CD14-positive monocyte (primary cell): ENCODE results near the gene USP34. TPM values are rescaled to one million over a fixed set of nuclear protein-coding genes. Genes with fewer than 3 reads are reported as not detected.

Experiments used
- DNase-seq, 3 donors: peaks; one replicate each; pipeline ENCODE4 v3.0.0-alpha.2; 2011 to 2022
- H2AFZ ChIP-seq: 2 replicates; pipeline ENCODE4 v1.6.0; 2012; ENCODE audit warnings: mild to moderate bottlenecking, low read depth, low read length, inconsistent platforms; ENCODE audit not compliant: insufficient read depth, poor library complexity, severe bottlenecking
- H3K27ac ChIP-seq, 2 donors: 1 replicate in 1 of 2; 2 replicates in 1 of 2; pipeline ENCODE4 v1.5.1; 2012 to 2013; ENCODE audit warnings: low read length in 2 of 2, control low read depth in 1 of 2, inconsistent platforms in 1 of 2, low read depth in 1 of 2, mild to moderate bottlenecking in 1 of 2
- H3K27me3 ChIP-seq, 2 donors: one replicate each; pipeline versions ENCODE4 v1.6.0 to v1.6.1; 2011 to 2013; ENCODE audit warnings: low read length in 2 of 2; ENCODE audit not compliant: control insufficient read depth in 2 of 2, insufficient read depth in 2 of 2
- H3K36me3 ChIP-seq, 2 donors: replicated peaks in 1 of 2; 1 replicate in 1 of 2; 2 replicates in 1 of 2; pipeline versions ENCODE4 v1.5.1 to v1.6.1; 2012 to 2013; ENCODE audit warnings: low read length in 2 of 2, control low read depth in 1 of 2, inconsistent platforms in 1 of 2, mild to moderate bottlenecking in 1 of 2; ENCODE audit not compliant: insufficient read depth in 2 of 2, control insufficient read depth in 1 of 2
- H3K4me1 ChIP-seq, 2 donors: 1 replicate in 1 of 2; 2 replicates in 1 of 2; pipeline versions ENCODE4 v1.5.1 to v1.6.1; 2012 to 2013; ENCODE audit warnings: low read length in 2 of 2, control low read depth in 1 of 2, inconsistent platforms in 1 of 2, mild to moderate bottlenecking in 1 of 2, moderate library complexity in 1 of 2; ENCODE audit not compliant: insufficient read depth in 2 of 2, control insufficient read depth in 1 of 2
- H3K4me2 ChIP-seq: replicated peaks from 2 replicates; pipeline ENCODE3; 2012; ENCODE audit warnings: low read length, moderate library complexity, mild to moderate bottlenecking; ENCODE audit not compliant: poor library complexity, severe bottlenecking; ENCODE audit errors: extremely low read depth
- H3K4me3 ChIP-seq, 3 experiments: fragments of 200-600 bp in 1 of 3; sonication (generic) in 1 of 3; replicated peaks in 1 of 3; 1 replicate in 2 of 3; 2 replicates in 1 of 3; pipeline ENCODE4 v1.5.1; 2011 to 2013; ENCODE audit warnings: low read length in 3 of 3, mild to moderate bottlenecking in 3 of 3, control low read depth in 2 of 3, low read depth in 2 of 3, inconsistent platforms in 1 of 3, moderate library complexity in 1 of 3
- H3K79me2 ChIP-seq: 2 replicates; pipeline ENCODE4 v1.6.0; 2012; ENCODE audit warnings: mild to moderate bottlenecking, control low read depth, inconsistent platforms, low read length, moderate library complexity; ENCODE audit not compliant: insufficient read depth
- H3K9ac ChIP-seq: 2 replicates; pipeline ENCODE4 v1.6.0; 2017; ENCODE audit warnings: low read length, mild to moderate bottlenecking; ENCODE audit not compliant: insufficient read depth, poor library complexity, severe bottlenecking
- H3K9me3 ChIP-seq, 2 donors: replicated peaks in 1 of 2; 1 replicate in 1 of 2; 2 replicates in 1 of 2; pipeline versions ENCODE4 v1.5.1 to v1.6.1; 2012 to 2013; ENCODE audit warnings: low read length in 2 of 2, control low read depth in 1 of 2; ENCODE audit not compliant: control insufficient read depth in 1 of 2, insufficient read depth in 1 of 2
- H4K20me1 ChIP-seq: 2 replicates; pipeline ENCODE4 v1.6.0; 2012; ENCODE audit warnings: mild to moderate bottlenecking, low read length, control low read depth, moderate library complexity; ENCODE audit not compliant: insufficient read depth
- H3K27ac Mint-ChIP-seq, 7 donors: one replicate each; pipeline ENCODE4 v1.8.0; 2020; ENCODE audit warnings: mild to moderate bottlenecking in 7 of 7, mixed read lengths in 7 of 7, moderate library complexity in 6 of 7, inconsistent platforms in 2 of 7
- H3K27me3 Mint-ChIP-seq, 3 donors: one replicate each; pipeline ENCODE4 v1.8.0; 2021 to 2022; ENCODE audit warnings: low read depth in 3 of 3, mild to moderate bottlenecking in 3 of 3, mixed read lengths in 3 of 3, moderate library complexity in 3 of 3, inconsistent platforms in 1 of 3
- H3K36me3 Mint-ChIP-seq, 2 donors: one replicate each; pipeline ENCODE4 v1.8.0; 2020; ENCODE audit warnings: mixed read lengths in 2 of 2, inconsistent platforms in 1 of 2, mild to moderate bottlenecking in 1 of 2
- H3K4me1 Mint-ChIP-seq: one replicate; pipeline ENCODE4 v1.8.0; 2020; ENCODE audit warnings: mild to moderate bottlenecking, mixed read lengths
- H3K4me3 Mint-ChIP-seq, 2 donors: one replicate each; pipeline ENCODE4 v1.8.0; 2020; ENCODE audit warnings: mild to moderate bottlenecking in 2 of 2, mixed read lengths in 2 of 2, moderate library complexity in 1 of 2
- H3K9me3 Mint-ChIP-seq, 7 donors: one replicate each; pipeline ENCODE4 v1.8.0; 2020 to 2022; ENCODE audit warnings: mixed read lengths in 7 of 7, mild to moderate bottlenecking in 6 of 7, moderate library complexity in 6 of 7, inconsistent platforms in 2 of 7
- WGBS: methylation state at CpG from one replicate; pipeline ENCODE4 v1.1.5; 2013; ENCODE audit warnings: missing lambda C conversion rate; ENCODE audit not compliant: insufficient coverage; 5-methylcytosine and 5-hydroxymethylcytosine counted together
- intact Hi-C, 2 donors: fragments of 100-400 bp; cut with micrococcal nuclease; formaldehyde crosslinking; loops; one replicate each; pipeline versions ENCODE4 v1.15.0 to v1.15.1; 2023
- polyA plus RNA-seq, 3 donors: library from polyadenylated mRNA; depleted of rRNA in 1 of 3; unstranded in 2 of 3; stranded (reverse) in 1 of 3; fragments of 300-500 nt in 2 of 3; fragments of >200 nt in 1 of 3; fragmentation: Illumina TruSeq in 2 of 3; gene quantifications; 1 replicate in 2 of 3; 2 replicates in 1 of 3; pipeline ENCODE4 v1.2.3, GENCODE V29; 2012 to 2021
- TF ChIP-seq, protein P1 (sequence below): fragments of 200-600 bp; IDR thresholded peaks from one replicate; pipeline ENCODE4 v1.8.0; 2022; ENCODE audit warnings: antibody characterized with exemption, mild to moderate bottlenecking

The USP34 gene
- polyA plus RNA-seq, 3 donors, result 2.8 to 47.2 (median 5.9) TPM

DNA sequence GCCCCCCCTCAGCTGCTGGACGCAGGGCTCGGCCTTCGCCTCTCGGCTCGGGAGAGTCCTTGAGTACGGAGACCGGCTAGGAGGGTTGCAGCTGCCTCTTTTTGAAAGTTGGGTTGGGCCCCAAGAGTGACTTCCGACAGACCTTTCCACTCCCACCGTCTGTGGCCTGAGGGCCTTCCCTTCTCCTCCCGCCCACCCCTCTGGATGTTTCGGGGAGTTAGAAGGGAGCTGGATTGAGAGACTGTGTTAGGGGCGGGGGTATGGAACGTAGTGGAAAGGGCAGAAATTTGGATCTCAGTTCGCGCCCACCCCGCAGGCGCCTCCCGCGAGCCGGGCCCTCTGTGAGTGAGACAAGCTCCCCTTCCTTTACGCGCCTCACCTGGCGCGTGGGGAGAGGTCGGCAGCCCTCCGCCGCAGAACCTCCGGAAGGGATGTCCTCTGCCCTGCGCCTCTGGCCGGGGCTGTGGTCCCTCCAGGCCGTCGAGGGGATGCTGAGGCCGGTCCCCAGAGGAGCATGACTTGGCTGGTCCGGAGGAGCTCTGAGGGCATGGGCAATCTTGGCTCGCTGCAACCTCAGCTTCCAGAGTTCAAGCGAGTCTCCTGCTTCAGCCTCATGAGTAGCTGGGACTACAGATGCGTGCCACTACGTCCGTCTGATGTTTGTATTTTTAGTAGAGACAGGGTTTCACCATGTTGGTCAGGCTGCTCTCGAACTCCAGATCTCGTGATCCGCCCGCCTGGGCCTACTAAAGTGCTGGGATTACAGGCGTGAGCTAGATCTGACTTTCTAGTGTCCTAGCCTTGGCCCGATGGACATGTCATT lies 292.9 kb downstream of the USP34 start:
- peak in 1 of 3 donors; percentile 19 for DNase-seq
- Histone ChIP-seq H3K36me3 (peaks cover 30 to 34% of the 10 kb centered on the region in 2 donors), H4K20me1 (peaks cover 12% of the 10 kb centered on the region), H3K4me2 (peak overlapping the region; percentile 99), H3K9ac (peak overlapping the region; percentile 99), H3K4me3 (peak overlapping the region; percentile 80 to 93 (median 81)), H2AFZ (peak overlapping the region; percentile 94), H3K9me3 (no peaks in the 10 kb centered on the region), H3K4me1 (peaks cover 23 to 35% of the 10 kb centered on the region in 2 donors), H3K27ac (peak overlapping the region; percentile 69 to 95), H3K27me3 (no peaks in the 10 kb centered on the region), H3K79me2 (peaks cover 53% of the 10 kb centered on the region)
- Mint-ChIP-seq H3K4me1 (peaks cover 44% of the 10 kb centered on the region), H3K36me3 (peaks cover 33 to 36% of the 10 kb centered on the region in 2 donors), H3K27ac (peak overlapping the region; percentile 85 to 95 (median 94)), H3K9me3 (no peaks in the 10 kb centered on the region), H3K4me3 (peak overlapping the region; percentile 89 to 97), H3K27me3 (peaks cover 8 to 11% (median 10%) of the 10 kb centered on the region in 3 donors)
- intact Hi-C loops, result loop anchor here in 1 of 2 donors (5.0 kb wide), 1 partner anchor 111 kb away; the partner anchor contains the start of gene SANBR
- TF ChIP-seq, protein P1, sequence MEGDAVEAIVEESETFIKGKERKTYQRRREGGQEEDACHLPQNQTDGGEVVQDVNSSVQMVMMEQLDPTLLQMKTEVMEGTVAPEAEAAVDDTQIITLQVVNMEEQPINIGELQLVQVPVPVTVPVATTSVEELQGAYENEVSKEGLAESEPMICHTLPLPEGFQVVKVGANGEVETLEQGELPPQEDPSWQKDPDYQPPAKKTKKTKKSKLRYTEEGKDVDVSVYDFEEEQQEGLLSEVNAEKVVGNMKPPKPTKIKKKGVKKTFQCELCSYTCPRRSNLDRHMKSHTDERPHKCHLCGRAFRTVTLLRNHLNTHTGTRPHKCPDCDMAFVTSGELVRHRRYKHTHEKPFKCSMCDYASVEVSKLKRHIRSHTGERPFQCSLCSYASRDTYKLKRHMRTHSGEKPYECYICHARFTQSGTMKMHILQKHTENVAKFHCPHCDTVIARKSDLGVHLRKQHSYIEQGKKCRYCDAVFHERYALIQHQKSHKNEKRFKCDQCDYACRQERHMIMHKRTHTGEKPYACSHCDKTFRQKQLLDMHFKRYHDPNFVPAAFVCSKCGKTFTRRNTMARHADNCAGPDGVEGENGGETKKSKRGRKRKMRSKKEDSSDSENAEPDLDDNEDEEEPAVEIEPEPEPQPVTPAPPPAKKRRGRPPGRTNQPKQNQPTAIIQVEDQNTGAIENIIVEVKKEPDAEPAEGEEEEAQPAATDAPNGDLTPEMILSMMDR, result no peak
- 23% methylated on average over 22 of the region's 45 CpGs for WGBS

DNA sequence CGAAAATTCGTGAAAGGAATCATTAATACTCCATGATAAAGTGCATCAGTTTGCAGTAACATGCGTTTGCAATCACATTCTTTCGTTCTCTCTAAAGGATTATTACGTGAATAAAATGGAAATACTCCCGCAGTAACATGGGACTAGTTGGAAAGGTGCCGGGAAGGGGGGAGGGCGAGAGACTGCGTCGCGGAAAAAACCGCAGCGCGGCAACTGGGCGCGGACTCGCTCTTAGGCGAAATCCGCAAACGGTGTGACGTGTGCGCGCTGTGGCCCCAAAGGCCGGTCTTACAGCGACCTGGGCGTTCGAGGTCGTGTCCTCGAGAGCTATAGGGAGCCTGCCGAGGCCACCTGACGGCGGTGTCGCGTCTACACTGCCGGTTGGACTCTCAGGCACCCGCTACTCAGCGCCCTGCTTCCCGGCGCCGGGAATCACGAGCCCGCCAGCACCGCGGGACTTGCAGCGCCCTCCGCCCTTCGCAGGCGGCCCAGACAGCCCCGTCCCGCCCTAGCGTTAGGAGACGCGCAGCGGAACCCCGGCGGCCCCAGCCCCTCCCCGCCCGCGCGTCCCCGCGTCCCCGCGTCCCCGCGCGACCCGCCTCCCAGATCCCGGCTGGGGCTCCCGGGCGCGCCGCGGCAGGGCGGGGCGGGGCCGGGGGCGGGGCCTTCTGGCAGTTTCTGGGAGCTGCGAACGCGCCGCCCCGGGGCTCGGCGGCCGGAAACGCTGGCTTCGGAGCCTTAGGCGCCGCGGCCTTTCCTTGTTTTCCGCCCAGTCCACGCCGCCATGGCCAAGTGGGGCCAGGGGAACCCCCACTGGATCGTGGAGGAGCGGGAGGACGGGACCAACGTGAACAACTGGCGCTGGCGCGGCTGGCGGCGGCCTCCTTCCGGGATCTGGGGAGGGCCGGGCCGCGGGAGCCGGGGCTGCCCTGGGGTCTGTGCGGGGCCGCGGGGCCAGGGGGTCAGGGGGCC lies 293.8 kb downstream of the USP34 start:
- peak overlapping the region; percentile 99 for H3K4me2 ChIP-seq
- H3K9me3 Mint-ChIP-seq, result no peaks in the 10 kb centered on the region
- peaks cover 44% of the 10 kb centered on the region for H3K4me1 Mint-ChIP-seq
- peaks cover 22 to 27% of the 10 kb centered on the region in 2 donors for H3K36me3 ChIP-seq
- intact Hi-C loops, result loop anchor here in 1 of 2 donors (5.0 kb wide), 1 partner anchor 110 kb away; the partner anchor contains the start of gene SANBR
- H3K9ac ChIP-seq, result peak overlapping the region; percentile 99
- H3K9me3 ChIP-seq, result no peaks in the 10 kb centered on the region
- H3K27me3 ChIP-seq, result no peaks in the 10 kb centered on the region
- peaks cover 8 to 11% (median 10%) of the 10 kb centered on the region in 3 donors for H3K27me3 Mint-ChIP-seq
- peak overlapping the region; percentile 81 to 93 (median 92) for H3K4me3 ChIP-seq
- H3K27ac Mint-ChIP-seq, result peak overlapping the region; percentile 89 to 96 (median 95)
- peaks cover 24 to 29% of the 10 kb centered on the region in 2 donors for H3K36me3 Mint-ChIP-seq
- H4K20me1 ChIP-seq, result peaks cover 9% of the 10 kb centered on the region
- peak overlapping the region; percentile 94 for H2AFZ ChIP-seq
- TF ChIP-seq, protein P1, result no peak
- peak overlapping the region; percentile 89 to 97 for H3K4me3 Mint-ChIP-seq
- peak overlapping the region; percentile 90 to 95 for H3K27ac ChIP-seq
- peaks cover 23 to 35% of the 10 kb centered on the region in 2 donors for H3K4me1 ChIP-seq
- WGBS, result under 1% methylated on average over 106 of the region's 111 CpGs
- peak; percentile 86 to 90 (median 89) for DNase-seq
- peaks cover 46% of the 10 kb centered on the region for H3K79me2 ChIP-seq
